Upper lobe of right lung (tissue), 1 donor: Measurements from ENCODE around the gene CHRNE. TPM values are rescaled to one million over a fixed set of nuclear protein-coding genes. Genes with fewer than 3 reads are reported as not detected.

Experiments used
- ATAC-seq: fragments of 200-7000 bp; cut with Tn5 transposase; one replicate; pipeline ENCODE4 v1.9.1; 2020; ENCODE audit warnings: mild to moderate bottlenecking, moderate library complexity
- DNase-seq: peaks from one replicate; pipeline ENCODE4 v3.0.0-alpha.2; 2020
- H3K27ac ChIP-seq: fragments of 200-600 bp; one replicate; pipeline ENCODE4 v1.8.0; 2022
- H3K27me3 ChIP-seq: fragments of 200-600 bp; one replicate; pipeline ENCODE4 v1.8.0; 2022; ENCODE audit warnings: mild to moderate bottlenecking
- H3K36me3 ChIP-seq: fragments of 200-600 bp; one replicate; pipeline ENCODE4 v1.8.0; 2022
- H3K4me1 ChIP-seq: fragments of 200-600 bp; one replicate; pipeline ENCODE4 v1.8.0; 2022
- H3K4me3 ChIP-seq: fragments of 200-600 bp; one replicate; pipeline ENCODE4 v1.8.0; 2022; ENCODE audit warnings: mild to moderate bottlenecking
- H3K9me3 ChIP-seq: fragments of 200-600 bp; one replicate; pipeline ENCODE4 v1.8.0; 2022
- intact Hi-C: fragments of 100-400 bp; cut with DNase I; formaldehyde crosslinking; loops from one replicate; pipeline ENCODE4 v1.11.0; 2022
- total RNA-seq: library from RNA; stranded (reverse); fragmentation: NEBNext Ultra II Directional; extraction: Animal tissue kit (Norgen Biotek cat#: 25700); gene quantifications from one replicate; pipeline ENCODE4 v1.2.1, GENCODE V29; 2021
- TF ChIP-seq, protein P1 (sequence below): fragments of 200-600 bp; IDR thresholded peaks from one replicate; pipeline ENCODE4 v1.8.0; 2022; ENCODE audit warnings: antibody characterized with exemption
- donor health status: DM: no; HTN: yes; CAD: no; lungs with severe emphysema.

Gene CHRNE
- total RNA-seq, 1 donor from 2014 or later: 0.98 TPM

DNA sequence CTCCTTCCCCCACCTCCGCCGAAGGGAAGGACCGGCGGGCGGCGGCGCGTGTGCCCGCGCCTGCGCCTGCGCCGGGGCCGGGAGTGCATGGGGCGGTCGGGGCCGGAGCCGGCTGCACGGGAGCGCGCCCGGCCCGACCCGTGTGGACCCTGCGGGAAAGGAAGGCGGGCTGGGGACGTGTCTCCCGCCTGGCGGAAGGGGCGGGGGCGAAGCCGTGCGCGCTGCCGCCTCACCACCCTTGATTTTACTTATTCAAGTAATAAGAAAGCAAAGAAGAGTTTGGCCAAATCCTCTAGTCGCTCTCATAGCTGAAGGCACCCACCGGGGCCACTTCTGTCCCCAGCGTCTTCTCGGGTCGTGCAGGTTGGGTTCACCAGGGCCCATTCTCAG lies 46.0 kb upstream of the CHRNE start:
- intact Hi-C loops: no loop called here
- H3K4me1 ChIP-seq: peaks cover 46% of the 10 kb centered on the region
- ATAC-seq (peak; percentile 80), DNase-seq (peak; percentile 94)
- peaks cover 27% of the 10 kb centered on the region for H3K36me3 ChIP-seq
- H3K27me3 ChIP-seq: no peaks in the 10 kb centered on the region
- peak overlapping the region; percentile 99 for H3K4me3 ChIP-seq
- TF ChIP-seq, protein P1, sequence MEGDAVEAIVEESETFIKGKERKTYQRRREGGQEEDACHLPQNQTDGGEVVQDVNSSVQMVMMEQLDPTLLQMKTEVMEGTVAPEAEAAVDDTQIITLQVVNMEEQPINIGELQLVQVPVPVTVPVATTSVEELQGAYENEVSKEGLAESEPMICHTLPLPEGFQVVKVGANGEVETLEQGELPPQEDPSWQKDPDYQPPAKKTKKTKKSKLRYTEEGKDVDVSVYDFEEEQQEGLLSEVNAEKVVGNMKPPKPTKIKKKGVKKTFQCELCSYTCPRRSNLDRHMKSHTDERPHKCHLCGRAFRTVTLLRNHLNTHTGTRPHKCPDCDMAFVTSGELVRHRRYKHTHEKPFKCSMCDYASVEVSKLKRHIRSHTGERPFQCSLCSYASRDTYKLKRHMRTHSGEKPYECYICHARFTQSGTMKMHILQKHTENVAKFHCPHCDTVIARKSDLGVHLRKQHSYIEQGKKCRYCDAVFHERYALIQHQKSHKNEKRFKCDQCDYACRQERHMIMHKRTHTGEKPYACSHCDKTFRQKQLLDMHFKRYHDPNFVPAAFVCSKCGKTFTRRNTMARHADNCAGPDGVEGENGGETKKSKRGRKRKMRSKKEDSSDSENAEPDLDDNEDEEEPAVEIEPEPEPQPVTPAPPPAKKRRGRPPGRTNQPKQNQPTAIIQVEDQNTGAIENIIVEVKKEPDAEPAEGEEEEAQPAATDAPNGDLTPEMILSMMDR: no peak
- H3K27ac ChIP-seq: peak overlapping the region; percentile 97
- H3K9me3 ChIP-seq: no peaks in the 10 kb centered on the region

DNA sequence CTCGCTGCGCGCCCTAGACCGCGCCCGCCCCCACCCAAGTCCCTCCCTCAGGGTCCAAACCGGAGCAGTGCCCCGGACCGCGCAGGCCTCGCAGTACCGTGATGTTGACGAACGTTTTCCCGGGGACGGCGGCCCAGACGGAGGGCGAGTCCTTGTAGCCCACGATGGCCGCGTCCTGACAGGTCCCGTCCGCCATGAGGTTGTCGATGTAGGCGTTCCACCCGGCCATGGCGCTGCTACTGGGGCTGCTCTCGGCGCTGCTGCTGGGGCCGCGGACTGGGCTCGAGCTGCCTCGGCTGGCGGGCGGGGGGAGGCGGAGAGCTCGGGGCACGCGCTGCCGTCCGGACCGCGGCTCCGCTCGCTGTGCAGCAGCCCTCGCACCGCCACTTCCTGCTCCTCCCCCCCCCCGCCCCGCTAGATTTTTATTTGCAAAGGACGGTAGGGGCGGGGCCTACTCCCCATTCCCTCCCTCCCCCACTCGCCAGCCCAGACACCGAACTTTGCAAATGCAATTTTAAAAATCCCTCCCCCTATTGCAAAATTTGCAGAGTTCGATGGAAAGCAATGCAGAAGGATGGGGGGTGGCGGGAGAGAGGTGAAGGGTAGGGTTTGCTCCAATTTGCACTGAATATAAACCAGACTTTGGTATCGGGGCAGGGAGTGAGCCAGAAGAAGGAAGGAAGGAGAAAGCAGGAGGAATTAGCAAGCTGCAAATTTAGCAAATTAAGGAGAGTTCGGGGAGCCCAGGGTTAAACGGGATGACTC lies 45.5 kb upstream of the CHRNE start, which contains the start of gene PFN1:
TSS of gene PFN1 (minus strand) at position 365 of the 765 bp plus-strand sequence. CDS start at position 229, 136 bp downstream.
- DNase-seq (peak; percentile 95), ATAC-seq (peak; percentile 80)
- TF ChIP-seq, protein P1: no peak
- Histone ChIP-seq H3K27ac (peak within 1 kb of the TSS; percentile 97), H3K27me3 (no peaks in the 10 kb centered on the region), H3K4me1 (peaks cover 46% of the 10 kb centered on the region), H3K36me3 (peaks cover 33% of the 10 kb centered on the region), H3K4me3 (peak within 1 kb of the TSS; percentile 99), H3K9me3 (no peaks in the 10 kb centered on the region)
- intact Hi-C loops: no loop called here

DNA sequence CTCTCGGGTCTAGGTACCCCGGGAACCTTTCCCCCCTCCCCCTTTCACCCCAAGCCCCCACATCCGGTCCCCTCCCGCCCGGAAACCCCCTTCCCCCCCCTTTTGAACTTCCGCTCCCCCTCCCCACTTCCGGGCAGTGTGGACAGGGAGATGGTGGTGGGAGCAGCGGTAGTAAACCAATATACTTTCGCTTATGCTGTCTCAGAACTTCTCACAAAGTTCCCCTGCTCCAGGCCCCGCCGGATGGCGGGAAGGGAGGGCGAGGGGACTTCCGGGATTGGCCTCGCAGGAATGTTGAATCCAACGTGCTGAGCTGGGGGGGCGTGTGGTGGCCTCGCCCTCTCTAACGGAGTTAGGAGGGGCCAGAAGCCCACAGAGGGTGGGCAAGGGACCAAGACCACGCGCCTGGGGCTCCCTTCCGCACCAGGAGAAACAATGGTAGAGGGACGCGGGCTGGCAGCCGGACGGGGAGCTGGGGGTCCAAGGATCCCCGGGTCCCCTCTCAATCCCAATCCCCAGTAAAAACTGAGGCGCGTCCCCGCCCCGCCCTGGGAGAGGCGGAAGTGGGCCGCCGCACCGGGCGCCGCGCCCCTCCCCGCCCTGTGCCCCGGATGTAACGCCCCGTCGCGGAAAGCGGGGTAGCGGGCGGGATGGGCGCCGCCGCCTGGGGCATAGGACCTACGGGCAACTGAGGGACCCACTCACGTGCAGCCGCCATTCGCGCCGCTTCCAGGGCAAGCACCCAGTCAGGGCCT lies 44.7 kb upstream of the CHRNE start:
- peaks cover 54% of the 10 kb centered on the region for H3K4me1 ChIP-seq
- peak; percentile 52 for ATAC-seq
- peak; percentile 88 for DNase-seq

DNA sequence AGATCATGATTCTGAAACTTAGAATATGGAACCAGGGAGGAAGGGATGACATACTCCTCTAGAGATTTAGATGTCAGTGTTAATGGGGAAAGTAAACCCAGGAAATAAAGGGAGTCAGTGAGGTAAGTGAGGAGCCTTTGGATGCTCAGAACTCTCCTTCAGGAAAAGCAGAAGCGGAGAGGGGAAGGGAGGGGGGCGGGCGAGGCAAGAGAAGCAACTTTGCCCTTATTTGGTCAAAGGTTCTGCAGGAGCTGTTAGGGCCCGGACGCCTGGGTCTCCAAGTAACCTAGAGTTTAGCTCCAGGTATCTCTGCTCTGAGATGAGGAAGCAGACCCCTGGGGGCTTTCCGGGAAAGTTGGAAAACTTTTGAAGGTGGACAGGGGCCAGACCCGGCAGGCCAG lies 44.1 kb upstream of the CHRNE start:
- Histone ChIP-seq H3K9me3 (no peaks in the 10 kb centered on the region), H3K4me1 (peaks cover 58% of the 10 kb centered on the region), H3K27ac (peak overlapping the region; percentile 97), H3K4me3 (peak overlapping the region; percentile 99), H3K36me3 (peaks cover 47% of the 10 kb centered on the region), H3K27me3 (no peaks in the 10 kb centered on the region)
- no peak for DNase-seq
- TF ChIP-seq, protein P1: no peak
- no peak for ATAC-seq
- intact Hi-C loops: no loop called here

More for the DNA sequence above, 44.7 kb upstream of the CHRNE start:
- peaks cover 41% of the 10 kb centered on the region for H3K36me3 ChIP-seq
- TF ChIP-seq, protein P1: no peak
- no peaks in the 10 kb centered on the region for H3K27me3 ChIP-seq
- peak overlapping the region; percentile 97 for H3K27ac ChIP-seq
- intact Hi-C loops: no loop called here
- peak overlapping the region; percentile 99 for H3K4me3 ChIP-seq
- no peaks in the 10 kb centered on the region for H3K9me3 ChIP-seq

DNA sequence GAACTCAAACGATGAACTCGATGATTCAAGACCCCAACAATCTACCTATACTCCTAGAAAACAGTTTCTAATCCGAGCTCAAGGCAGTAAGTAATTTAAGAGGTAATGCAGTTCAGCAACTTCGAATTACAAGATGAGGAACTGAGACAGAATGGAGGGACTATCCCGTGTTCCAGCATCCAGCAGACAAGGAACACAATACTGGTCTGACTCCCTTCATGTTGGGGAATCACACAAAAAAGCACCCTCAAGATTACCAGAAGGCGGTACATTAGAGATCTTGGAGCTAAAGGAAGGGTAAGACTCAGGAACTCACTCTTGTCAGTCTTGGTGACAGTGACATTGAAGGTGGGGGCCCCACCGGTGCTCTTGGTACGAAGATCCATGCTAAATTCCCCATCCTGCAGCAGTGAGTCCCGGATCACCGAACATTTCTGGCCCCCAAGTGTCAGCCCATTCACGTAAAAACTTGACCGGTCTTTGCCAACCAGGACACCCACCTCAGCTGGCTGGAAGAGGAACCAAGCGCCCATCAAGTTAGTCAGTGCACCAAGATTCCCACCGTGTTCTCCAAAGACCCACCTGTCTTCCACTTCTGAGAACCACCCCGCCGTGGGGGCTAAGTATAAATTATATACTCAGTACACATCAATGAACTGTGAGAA lies 43.5 kb upstream of the CHRNE start:
- Histone ChIP-seq H3K27ac (peak overlapping the region; percentile 97), H3K4me3 (peak overlapping the region; percentile 99), H3K4me1 (peaks cover 64% of the 10 kb centered on the region), H3K9me3 (no peaks in the 10 kb centered on the region), H3K36me3 (peaks cover 49% of the 10 kb centered on the region), H3K27me3 (no peaks in the 10 kb centered on the region)
- no peak for ATAC-seq
- intact Hi-C loops: no loop called here
- DNase-seq: no peak
- TF ChIP-seq, protein P1: no peak
